Measurements from ENCODE around the gene ZC3H18. TPM values are rescaled to one million over a fixed set of nuclear protein-coding genes. Genes with fewer than 3 reads are reported as not detected.

ZC3H18 gene
- total and polyA plus RNA-seq, 2 donors from 2014 or later = 11.4 to 38.2 TPM

DNA sequence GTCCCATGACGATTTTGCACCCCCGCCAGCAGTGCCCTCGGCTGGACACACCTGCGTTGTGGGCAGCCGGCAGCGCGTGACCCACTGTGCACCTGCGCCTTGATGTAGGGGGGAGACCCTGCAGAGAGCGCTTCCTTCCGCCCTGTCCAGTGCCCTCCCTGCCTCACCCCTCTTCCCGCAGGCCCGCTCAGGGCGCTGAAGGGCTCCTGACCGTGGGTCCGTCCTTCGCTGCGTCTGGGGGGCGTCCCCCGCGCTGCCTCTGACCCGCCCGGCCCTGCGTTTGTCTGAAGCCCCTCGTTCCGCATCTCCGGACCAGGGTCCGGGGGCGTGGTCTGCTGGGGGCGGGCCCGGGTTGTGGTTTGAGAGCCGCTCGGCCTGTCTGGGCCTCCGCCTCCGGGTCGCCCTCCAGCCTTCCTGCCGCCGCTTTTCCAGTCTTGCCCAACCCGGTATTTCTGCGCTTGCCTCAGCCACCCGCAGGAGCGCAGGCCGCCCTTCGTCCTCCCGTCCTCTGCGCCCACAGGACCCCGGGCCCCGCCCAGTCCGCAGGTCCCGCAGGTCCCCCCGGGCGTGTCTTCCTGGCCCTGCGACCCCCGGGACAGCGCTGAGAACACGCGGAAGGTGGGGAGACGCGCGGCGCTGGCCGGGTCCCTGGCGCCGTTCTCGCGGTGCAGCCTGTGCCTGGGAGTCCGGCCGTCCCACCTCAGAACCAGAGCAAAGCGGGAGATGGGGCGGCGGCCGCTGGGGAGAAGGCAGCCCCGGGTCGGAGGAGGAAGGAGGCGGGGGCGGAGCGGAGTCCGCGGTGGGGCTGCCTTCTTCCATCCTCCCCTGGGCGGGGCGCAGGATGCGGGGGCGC is 64.2 kb downstream of the ZC3H18 start:
- TF ChIP-seq, protein P1, sequence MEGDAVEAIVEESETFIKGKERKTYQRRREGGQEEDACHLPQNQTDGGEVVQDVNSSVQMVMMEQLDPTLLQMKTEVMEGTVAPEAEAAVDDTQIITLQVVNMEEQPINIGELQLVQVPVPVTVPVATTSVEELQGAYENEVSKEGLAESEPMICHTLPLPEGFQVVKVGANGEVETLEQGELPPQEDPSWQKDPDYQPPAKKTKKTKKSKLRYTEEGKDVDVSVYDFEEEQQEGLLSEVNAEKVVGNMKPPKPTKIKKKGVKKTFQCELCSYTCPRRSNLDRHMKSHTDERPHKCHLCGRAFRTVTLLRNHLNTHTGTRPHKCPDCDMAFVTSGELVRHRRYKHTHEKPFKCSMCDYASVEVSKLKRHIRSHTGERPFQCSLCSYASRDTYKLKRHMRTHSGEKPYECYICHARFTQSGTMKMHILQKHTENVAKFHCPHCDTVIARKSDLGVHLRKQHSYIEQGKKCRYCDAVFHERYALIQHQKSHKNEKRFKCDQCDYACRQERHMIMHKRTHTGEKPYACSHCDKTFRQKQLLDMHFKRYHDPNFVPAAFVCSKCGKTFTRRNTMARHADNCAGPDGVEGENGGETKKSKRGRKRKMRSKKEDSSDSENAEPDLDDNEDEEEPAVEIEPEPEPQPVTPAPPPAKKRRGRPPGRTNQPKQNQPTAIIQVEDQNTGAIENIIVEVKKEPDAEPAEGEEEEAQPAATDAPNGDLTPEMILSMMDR (IDR thresholded peaks at IDR 0.05; ENCODE audit: borderline replicate concordance, extremely low read depth, insufficient read depth) = no peak
- peaks cover 0 to 4% (median 0%) of the 10 kb centered on the region in 3 donors for H3K4me1 ChIP-seq (ENCODE audit: control insufficient read depth in 2 of 3, insufficient read depth in 2 of 3, low read depth in 1 of 3, low read length in 3 of 3)
- H3K27me3 ChIP-seq (ENCODE audit: control insufficient read depth, insufficient read depth, low read length) = no peaks in the 10 kb centered on the region
- intact Hi-C loops (cut with DNase I) = no loop called here
- H3K9me3 ChIP-seq (ENCODE audit: control insufficient read depth in 2 of 3, insufficient read depth in 1 of 3, low read length in 3 of 3) = no peaks in the 10 kb centered on the region
- no peak overlapping the region for H3K4me3 ChIP-seq (ENCODE audit: low read length in 3 of 3)
- FAIRE-seq (no peak), DNase-seq (peak; percentile 68 to 89 (median 72))
- peaks cover 0 to 4% (median 0%) of the 10 kb centered on the region in 3 donors for H3K36me3 ChIP-seq (ENCODE audit: control insufficient read depth in 2 of 3, insufficient read depth in 3 of 3, low read length in 3 of 3)
- no peak overlapping the region for H3K9ac ChIP-seq (ENCODE audit: low read length in 3 of 3)
- no peak overlapping the region for H3K27ac ChIP-seq (ENCODE audit: low read depth in 2 of 2, low read length in 2 of 2)

GRCh38 chr16:88634994-88635670 is 64.9 kb downstream of the ZC3H18 start:
- intact Hi-C loops (cut with DNase I) = no loop called here
- DNase-seq (peak in 2 of 5 donors; percentile 71 to 87), FAIRE-seq (no peak)
- Histone ChIP-seq H3K4me3 (ENCODE audit: low read length in 3 of 3) (no peak overlapping the region), H3K4me1 (ENCODE audit: control insufficient read depth in 2 of 3, insufficient read depth in 2 of 3, low read depth in 1 of 3, low read length in 3 of 3) (peaks cover 0 to 4% (median 0%) of the 10 kb centered on the region in 3 donors), H3K27me3 (ENCODE audit: control insufficient read depth, insufficient read depth, low read length) (peaks cover 3% of the 10 kb centered on the region), H3K9ac (ENCODE audit: low read length in 3 of 3) (no peak overlapping the region), H3K36me3 (ENCODE audit: control insufficient read depth in 2 of 3, insufficient read depth in 3 of 3, low read length in 3 of 3) (no peaks in the 10 kb centered on the region), H3K9me3 (ENCODE audit: control insufficient read depth in 2 of 3, insufficient read depth in 1 of 3, low read length in 3 of 3) (no peaks in the 10 kb centered on the region), H3K27ac (ENCODE audit: low read depth in 2 of 2, low read length in 2 of 2) (no peak overlapping the region)
- TF ChIP-seq, protein P1 (IDR thresholded peaks at IDR 0.05; ENCODE audit: borderline replicate concordance, extremely low read depth, insufficient read depth) = no peak

DNA sequence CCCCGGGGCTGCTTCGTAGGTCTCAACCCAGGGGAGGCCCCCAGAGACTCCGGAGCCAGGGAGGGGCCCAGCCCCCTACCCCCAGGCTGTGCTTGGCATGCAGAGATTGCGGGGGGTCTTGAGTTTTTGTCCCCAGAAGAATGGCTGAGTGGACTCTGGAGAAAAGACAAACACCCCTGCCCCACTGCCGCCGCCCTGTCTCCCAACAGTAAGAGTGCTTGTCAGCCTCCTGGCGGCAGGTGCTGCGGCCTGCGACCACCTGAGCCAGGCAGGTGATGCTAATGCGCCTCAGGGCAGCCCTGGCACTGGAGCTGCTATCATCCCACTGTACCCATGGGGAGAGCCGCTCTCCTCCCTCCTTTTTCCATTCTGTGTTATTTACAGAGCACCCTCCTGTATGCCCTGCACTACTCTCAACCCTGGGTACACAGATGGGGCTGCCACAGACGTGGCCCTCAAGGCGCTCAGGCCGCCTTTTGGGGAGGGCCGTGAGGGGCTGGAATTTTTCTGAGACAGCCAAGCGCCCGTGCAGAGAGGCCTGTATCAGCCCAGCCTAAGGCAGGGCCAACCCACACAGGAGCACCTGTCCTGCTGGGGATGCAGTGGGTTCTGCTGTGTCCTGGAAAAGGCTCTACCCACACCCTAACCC is 65.6 kb downstream of the ZC3H18 start:
- Histone ChIP-seq H3K36me3 (ENCODE audit: control insufficient read depth in 2 of 3, insufficient read depth in 3 of 3, low read length in 3 of 3) (no peaks in the 10 kb centered on the region), H3K27me3 (ENCODE audit: control insufficient read depth, insufficient read depth, low read length) (peaks cover 6% of the 10 kb centered on the region), H3K4me1 (ENCODE audit: control insufficient read depth in 2 of 3, insufficient read depth in 2 of 3, low read depth in 1 of 3, low read length in 3 of 3) (peaks cover 0 to 4% (median 0%) of the 10 kb centered on the region in 3 donors), H3K9me3 (ENCODE audit: control insufficient read depth in 2 of 3, insufficient read depth in 1 of 3, low read length in 3 of 3) (no peaks in the 10 kb centered on the region), H3K27ac (ENCODE audit: low read depth in 2 of 2, low read length in 2 of 2) (no peak overlapping the region), H3K9ac (ENCODE audit: low read length in 3 of 3) (no peak overlapping the region), H3K4me3 (ENCODE audit: low read length in 3 of 3) (no peak overlapping the region)
- DNase-seq = no peak
- no peak for FAIRE-seq
- TF ChIP-seq, protein P1 (IDR thresholded peaks at IDR 0.05; ENCODE audit: borderline replicate concordance, extremely low read depth, insufficient read depth) = no peak
- intact Hi-C loops (cut with DNase I) = no loop called here

All from kidney (tissue), 14 donors.